Stimulated activated CD4-positive, alpha-beta T cell treated with anti-CD3 and anti-CD28 coated beads, Interleukin-4, amount 100 ng/mL, for 48 hours (primary cell): Measurements from ENCODE around the gene OTOGL.
A peak's percentile ranks its signal among the peaks of the same experiment; 100 is the strongest.

ENCODE experiments used
- DNase-seq, 2 donors: peaks; one replicate each; pipeline ENCODE4 v3.0.0-alpha.2; 2020; ENCODE audit warnings: low read depth in 2 of 2

Gene OTOGL, protein sequence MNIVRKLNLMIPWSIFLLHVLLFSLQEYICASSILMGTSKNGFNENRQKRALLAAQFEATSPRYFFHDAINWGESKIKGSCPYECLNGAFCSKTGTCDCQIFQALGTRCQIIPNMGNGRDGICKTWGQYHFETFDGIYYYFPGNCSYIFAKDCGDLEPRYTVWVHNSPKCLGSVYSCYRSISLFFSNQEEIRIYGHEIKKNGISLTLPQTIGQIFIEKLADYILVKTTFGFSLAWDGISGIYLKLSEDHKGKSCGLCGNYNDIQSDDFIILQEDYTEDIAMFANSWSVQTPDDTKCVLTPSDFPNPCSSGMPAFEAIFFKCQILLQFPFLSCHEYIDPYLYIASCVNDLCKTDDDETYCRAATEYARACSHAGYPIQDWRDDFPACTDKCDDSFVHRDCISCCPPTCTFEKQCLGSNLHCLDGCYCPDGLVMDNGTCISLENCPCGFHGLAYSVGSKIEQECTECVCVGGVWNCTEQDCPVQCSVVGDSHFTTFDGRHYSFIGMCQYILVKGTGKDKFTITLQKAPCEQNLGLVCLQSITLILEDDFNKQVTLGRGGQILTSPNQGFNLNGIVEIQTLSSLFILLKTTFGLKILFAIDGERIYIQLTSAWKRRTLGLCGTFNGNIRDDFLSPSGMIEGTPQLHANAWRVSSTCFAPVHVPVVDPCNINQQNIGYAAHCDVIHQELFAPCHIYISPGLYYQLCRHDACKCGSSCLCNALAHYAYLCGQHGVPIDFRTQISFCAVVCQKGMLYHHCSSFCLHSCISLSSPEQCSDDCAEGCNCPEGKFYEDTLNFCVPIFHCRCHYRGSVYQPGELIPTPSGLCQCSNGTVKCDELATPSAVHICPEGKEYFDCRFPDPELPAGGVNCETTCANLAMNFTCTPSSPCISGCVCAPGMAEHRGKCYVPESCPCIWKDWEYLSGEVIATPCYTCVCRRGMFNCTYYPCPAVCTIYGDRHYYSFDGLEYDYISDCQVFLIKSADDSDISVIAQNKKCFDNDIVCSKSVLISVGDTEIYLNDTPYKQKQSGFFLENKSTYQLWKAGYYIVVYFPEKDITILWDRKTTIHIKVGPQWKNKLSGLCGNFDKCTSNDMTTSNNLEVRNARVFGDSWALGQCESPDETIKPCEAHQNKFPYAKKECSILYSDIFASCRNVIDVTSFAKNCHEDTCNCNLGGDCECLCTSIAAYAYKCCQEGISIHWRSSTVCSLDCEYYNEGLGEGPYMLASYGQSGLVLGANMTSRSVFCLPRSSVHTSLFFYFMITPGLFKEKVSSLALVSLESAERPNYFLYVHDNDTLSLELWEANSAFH (N-terminal part only)

DNA sequence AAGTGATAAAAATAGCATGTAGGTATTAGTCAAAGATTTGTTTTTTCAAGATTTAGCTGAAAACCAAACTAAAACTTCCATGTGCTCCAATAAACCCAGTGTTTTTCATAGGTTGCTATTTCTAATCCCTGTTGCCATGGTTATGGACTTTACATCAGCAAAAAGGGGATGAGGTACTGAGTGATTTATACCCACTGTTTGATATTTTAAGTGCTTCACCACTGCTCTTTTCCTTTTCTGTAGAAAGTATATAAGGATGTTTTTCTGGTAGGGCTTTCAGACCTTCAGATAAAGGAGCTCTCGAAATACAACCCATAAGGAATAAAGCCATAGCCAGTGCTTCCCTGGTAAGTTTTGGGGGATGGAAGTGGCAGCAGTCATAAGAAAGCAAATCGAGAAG lies at the start of gene OTOGL:
Gene OTOGL (plus strand): TSS at position 279 of the 400 bp plus-strand sequence. CDS start 109,895 bp downstream, outside the sequence.
- DNase-seq: no peak

DNA sequence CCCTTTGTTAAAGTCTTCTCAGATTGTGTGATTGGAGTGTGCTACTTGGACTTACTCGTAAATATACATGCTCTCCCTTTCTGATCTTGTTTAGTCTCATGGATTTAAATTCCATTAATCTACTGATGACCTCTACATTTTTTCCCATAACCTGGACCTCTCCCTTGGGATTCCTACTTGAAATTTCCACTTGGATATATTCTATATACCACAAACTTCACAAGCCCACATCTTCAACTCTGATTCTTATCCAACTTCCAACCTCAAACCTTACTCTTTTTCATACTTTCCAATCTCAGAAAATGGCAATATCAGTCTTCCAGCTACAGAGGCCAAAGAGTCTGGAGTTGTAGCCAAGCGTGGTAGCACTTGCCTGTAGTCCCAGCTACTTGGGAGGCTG lies 49.1 kb upstream of the OTOGL start:
- DNase-seq: no peak

DNA sequence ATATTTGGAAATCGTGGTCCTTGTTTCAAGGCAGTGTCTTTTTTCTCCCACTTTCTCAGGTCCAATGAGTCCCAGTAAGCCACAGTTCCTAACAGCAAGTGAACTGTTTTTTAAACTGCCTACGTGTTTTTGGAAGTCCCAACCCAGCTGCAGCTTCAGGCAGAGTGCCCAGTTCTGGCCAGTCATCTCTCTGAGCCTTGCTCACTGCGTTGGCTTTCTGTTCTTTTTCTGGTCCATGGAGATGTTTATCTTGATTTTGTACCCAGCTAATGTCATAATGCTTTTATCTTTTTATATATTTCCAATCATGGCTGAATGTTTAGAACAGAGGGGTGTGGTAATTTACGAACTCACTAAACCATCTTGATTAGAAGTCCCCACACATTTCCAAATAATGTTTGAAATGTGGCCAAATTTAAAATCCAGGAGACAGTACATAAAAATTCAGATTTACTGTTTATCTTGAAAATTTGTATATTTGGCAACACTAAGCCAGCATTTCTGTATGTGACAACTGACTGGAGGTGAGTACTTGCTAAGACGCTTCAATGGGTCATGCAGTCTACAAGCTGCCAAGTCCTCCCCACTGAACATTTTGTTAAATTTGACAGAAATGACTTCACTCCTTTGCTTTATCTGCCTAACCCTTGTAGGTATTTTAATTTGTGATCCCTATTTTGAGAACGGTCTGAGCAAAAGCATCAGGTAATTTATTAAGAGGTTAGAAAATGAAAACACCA lies 46.1 kb upstream of the OTOGL start:
- DNase-seq: no peak

DNA sequence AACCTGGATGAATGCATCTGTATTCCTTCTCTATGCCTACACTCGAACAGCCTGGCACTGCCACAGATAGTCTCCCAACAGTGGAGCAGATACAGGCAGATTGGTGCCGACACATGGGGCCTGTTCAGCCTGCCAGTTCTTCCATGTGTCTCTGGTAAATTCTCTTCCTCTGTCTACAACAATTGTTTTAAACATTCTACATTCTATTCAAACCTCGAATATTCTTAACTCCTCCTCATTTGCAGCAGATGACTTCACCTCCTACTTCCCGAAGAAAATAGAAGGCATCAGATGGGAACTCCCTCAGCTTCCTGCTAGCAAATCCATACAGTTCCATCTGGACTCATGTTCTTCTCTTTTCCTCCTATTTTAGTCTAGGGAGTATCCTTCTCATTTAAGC lies 43.1 kb upstream of the OTOGL start:
- no peak for DNase-seq

DNA sequence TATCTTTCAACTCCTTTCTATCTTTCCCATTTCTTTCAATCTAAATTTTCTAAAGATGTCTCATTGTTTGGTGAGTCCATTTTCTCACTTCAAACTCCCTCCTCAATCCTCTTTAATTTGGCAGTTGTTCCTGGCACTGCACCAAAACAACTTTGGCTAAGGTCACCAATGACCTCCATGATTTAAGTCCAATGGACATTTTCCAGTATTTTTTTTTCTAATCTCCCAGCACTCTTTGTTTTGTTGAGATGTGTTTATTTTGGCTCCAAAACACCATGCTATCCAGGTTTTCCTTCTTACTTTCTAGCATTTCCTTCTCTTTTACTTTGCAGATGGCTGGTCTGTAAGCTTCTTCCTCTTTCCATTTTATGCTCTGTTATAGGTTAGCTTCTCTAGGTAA lies 42.5 kb upstream of the OTOGL start:
- DNase-seq: no peak

DNA sequence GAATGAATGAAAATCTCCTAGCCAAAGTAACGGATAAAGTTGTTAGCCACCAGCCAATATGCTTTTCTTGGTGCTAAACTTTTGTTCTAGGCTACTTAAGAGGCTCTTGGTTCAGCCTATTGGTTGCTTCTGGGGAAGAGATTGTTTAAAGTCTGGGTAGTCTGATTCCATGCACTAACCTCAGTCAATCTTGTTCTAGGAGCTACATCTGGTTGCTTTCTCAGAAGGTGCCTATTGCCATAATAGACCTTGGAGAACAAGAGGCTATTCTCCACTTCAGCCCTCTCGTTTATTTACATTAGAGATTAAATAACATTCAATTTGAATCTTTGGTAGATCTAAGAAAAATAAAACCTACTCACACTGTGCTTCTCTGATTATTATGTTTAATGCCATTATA lies 40.8 kb upstream of the OTOGL start:
- no peak for DNase-seq

DNA sequence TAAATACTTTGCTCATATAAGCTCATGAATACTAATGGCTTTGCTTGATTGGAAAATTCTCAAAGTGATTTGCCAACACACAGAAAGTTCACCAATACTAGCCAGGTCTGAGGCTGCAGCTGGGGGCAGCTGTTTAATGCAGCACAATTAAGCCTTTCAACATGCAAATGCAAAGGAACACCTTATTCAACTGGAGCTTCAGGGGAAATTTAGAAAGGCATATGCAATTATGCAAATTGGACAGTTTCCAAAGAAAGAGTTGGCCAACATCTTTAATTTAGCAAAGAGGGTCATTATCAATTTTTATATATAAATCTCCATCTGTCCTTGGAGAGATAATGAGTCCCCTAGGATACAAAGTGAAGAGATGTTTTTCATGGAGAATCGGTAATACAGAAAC lies 40.2 kb upstream of the OTOGL start:
- DNase-seq: no peak

DNA sequence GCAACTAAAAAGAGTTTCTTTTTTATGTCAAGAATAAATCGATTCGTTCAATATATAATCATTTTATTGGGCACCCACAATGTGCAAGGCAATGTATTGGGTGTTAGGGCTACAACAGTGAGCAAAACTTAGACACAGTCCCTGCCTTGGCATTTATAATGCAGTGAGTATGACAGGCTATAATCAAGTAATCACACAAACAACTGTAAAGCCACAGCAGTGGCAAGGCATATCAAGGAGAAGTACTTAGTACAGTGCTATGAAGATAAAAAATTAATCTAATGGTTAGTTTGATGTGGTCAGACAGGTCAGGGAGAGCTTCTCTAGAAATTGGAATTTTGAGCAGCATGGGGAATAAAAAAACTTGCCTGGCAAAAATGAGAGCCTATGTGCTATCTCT lies 39.5 kb upstream of the OTOGL start:
- DNase-seq: no peak

DNA sequence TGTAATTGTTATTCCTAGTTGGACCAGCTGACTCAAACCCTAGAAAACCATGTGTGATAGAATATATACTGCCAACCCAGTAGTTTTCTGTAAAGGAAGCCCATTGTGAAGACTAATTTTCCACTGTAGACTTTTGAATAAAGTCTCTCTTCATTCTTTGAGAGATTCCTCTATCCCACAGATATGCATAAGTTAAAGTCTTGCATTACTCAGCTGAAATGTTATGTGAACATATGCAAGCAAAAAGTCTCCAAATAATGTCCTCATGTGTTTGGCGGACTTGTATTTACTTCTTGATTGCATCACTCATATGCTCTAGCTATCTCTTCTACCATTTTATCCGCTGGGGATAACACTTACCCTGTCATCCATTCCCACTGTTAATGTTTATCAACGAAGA lies 35.1 kb upstream of the OTOGL start:
- DNase-seq: no peak

DNA sequence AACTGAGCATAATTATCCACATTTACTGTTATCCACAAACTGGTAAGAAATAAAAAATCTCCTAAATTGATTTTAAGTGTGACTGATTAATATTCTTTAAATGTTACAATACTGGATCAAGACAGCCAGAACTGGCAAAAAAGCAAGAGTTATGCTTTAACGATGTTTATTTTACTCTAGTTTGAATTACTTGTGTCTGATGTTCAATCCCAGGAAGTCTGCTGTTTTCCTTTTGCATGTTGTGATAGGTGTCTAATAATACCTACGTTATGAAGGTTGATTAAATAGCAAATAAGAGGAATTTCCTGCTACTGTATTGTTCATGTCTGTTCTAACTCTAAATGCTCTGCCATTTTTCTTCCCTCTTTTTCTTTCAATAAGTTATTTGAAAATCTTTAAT lies 34.4 kb upstream of the OTOGL start:
- no peak for DNase-seq

DNA sequence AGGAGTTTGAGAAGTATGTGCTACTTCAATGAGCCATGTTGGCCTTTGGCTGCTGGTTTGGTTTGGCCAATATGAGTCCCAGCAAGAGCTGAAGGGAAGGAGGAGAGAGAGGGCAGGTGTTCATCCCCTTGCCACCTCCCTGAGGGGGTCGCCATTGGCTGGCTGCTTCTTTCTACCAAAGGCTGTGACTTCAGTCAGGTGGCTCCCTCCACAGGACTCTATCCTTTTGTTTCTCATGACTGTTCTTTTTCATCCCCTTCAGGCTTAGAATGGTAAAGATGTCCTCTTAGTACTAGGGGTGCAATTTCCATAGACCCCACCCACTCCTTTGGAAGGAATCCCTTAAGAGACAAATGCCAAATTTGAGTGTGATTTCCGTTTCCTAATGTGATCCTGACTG lies 31.2 kb upstream of the OTOGL start:
- no peak for DNase-seq

DNA sequence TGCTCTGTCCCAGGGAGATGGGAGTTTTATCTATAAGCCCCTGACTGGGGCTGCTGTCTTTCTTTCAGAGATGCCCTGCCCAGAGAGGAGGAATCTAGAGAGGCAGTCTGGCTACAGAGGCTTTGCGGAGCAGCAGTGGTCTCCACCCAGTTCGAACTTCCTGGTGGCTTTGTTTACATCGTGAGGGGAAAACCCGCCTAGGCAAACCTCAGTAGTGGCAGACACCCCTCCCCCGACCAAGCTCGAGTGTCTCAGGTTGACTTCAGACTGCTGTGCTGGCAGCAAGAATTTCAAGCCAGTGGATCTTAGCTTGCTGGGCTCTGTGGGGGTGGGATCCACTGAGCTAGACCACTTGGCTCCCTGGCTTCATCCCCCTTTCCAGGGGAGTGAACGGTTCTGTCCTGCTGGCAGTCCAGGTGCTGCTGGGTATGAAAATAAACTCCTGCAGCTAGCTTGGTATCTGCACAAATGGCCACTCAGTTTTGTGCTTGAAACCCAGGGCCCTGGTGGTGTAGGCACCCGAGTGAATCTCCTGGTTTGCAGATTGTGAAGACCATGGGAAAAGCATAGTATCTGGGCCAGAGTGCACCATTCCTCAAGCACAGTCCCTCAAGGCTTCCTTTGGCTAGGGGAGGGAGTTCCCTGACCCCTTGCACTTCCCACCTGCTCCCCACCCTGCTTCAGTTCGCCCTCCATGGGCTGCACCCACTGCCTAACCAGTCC lies 15.3 kb upstream of the OTOGL start:
- DNase-seq: peak in 1 of 2 donors; percentile 10

DNA sequence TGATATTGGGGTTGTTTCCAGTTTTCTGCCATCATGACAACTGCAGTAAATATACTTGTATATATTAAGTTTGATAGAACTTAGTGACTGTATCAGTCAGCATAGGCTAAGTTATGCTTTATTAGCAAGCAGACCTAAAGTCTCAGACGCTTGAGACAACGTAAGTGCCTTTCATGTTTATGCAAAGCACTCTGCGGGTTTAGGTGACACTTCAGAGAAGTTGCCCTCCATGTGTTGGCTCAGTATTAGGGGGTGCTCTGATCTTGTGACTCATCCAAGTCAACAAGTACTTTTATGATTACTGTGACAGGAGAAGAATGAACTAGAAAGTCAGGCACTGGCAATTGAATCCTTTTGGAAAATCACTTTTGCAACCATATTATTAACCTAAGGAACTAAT lies 13.3 kb upstream of the OTOGL start:
- DNase-seq: no peak

DNA sequence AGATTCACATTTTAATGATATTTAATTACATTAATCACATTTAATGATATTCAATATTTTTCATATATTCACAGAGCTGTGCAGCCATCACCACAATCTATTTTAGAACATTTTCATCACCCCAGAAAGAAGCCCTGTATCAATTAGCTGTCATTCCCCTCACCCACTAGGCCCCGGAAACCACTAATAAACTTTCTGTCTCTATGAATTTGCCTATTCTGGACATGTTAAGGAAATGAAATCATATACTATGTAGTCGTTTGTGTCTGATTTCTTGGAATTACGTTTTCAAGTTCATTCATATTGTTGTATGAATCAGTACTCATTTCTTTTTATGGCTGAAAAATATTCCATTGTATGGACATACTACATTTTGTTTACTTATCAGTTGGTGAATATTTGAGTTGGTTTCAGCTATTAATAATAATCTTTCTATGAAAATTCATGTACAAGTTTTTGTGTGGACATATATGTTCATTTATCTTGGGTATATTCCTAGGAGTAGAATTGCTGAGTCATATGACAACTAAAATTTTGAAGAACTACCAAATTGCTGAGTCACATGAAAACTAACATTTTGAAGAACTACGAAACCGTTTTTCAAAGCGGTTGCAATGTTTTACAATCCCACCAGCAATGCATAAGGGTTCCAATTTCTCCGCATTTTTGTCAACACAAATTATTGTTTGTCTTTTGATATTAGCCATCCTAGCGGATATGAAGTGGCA lies 11.7 kb upstream of the OTOGL start:
- no peak for DNase-seq

DNA sequence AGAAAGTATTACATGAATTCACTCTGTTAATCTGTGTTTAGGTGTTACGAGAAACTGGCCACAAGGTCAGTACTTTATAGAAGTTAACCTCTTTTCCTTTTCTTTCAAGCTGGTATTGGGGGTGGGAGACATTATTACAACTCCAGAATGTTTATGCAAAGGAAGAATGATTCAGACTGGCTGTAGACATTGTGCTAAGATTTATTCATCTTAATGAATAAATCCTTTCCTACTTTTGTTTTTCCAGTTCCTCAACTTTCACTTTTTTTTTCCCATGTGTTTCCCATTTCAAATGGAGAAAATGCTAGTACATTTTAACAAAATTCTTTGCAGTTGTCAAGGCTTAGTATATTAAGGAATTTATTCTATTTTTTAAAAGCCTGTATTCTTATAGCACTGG lies 1.3 kb downstream of the OTOGL start:
- no peak for DNase-seq

DNA sequence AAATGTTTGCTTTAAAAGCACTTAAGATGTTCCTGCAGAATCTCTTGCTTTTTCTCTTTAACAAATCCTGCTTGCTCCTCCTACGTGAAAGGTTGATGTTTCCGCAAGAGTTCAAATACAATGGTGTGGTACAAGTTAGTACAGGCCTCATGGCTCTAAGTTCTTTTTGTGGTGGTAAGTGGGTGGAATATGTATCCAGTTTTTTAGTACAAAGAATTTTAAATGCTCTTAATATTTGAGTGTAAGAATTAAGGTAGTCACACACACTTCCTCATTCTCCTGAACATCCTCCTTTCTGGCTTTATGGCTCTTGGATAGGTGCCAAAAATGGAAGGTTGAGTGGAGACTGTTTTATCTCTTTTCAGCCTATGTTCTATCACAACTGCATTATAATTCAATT lies 1.8 kb downstream of the OTOGL start:
- DNase-seq: no peak

DNA sequence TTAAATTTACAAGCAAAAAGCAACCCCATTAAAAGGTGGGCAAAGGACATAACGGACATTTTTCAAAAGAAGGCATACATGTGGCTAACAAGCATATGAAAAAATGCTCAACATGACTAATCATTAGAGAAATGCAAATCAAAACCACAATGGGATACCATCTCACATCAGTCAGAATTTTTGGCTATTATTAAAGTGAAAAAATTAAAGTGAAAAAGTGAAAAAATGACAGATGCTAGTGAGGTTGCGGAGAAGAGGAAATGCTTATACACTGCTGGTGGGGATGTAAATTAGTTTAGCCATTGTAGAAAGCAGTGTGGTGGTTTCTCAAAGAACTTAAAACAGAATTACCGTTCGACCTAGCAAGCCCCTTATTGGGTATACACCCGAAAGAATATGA lies 7.9 kb downstream of the OTOGL start:
- DNase-seq: no peak

DNA sequence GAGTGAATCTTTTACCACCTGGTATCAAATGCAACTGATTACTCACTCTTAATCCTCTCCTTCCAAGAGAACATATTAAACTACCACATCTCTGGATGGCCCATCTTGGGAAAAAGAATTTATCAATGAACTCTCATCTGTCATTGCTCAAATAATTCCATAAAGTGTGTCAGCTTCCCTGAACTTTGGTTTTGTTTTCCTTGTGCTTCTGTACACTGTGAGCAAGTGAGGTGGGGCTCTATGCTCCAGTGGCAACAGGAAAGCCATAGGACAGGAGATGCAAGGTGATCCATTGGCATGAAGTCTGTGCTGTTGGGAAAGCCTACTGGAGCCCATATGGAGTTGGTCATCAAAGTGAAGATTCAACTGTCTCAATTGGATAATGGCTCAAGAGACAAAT lies 17.4 kb downstream of the OTOGL start:
- no peak for DNase-seq

DNA sequence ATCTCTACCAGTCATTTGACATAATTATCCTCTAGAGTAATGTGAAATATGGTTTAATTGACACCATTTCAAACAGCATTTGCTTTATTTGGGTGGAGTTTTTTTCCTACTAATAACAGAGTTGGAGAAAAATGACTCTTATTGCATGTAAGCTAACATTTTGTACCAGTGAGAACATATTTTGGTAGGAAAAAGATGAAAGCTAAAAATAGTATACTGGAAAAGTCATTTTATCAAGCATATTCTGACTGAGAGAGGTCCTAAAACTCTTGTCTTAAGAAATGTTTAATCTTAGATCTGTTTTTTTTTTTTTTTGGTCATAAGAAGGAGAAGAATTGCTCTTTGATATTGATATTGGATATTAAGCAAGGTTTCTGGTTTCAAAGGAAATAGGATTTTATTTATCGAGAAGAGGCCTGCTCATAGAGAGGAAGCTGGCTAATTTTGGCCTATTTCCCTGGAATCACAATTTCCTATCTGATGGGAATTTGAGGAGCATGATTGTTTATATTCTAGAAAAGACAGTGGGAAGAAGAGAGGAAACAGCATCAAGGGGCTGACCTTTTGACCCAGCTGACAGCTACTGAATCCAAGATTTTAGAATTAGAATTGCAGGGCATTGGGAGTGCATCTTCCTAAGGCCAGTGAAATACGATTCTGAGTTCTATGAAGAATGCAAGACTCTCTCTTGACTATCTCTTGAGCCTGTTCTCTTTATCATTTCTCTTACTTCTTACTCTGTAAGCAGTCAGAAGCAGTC lies 19.4 kb downstream of the OTOGL start:
- DNase-seq: no peak
